ENCODE measurements around the gene ADH1A.
A peak's percentile ranks its signal among the peaks of the same experiment; 100 is the strongest.
"Not testable (repeated sequence)": the region's sequence is repeated elsewhere in the genome, so short reads cannot be mapped to it uniquely, and the experiment has no call there.

The ADH1A gene

GRCh38 chr4:99290848-99291786, at the start of gene ADH1A:
TSS of gene ADH1A (minus strand) at chr4:99290985. CDS start at chr4:99290914, 71 bp downstream.
- no peak for DNase-seq

GRCh38 chr4:99339172-99339571, 48.4 kb upstream of the ADH1A start:
- DNase-seq: no peak

GRCh38 chr4:99336553-99336952, 45.8 kb upstream of the ADH1A start:
- no peak for DNase-seq

- no peak for DNase-seq
Measured at GRCh38 chr4:99334880-99335279, 44.1 kb upstream of the ADH1A start.

GRCh38 chr4:99330648-99331047, 39.9 kb upstream of the ADH1A start:
- no peak for DNase-seq

- DNase-seq: no peak
Measured at GRCh38 chr4:99329876-99330275, 39.1 kb upstream of the ADH1A start.

- peak in 2 of 56 donors; percentile 1 to 6 for DNase-seq
Measured at GRCh38 chr4:99324979-99325378, 34.2 kb upstream of the ADH1A start.

GRCh38 chr4:99324361-99324760, 33.6 kb upstream of the ADH1A start:
- DNase-seq: no peak

- no peak for DNase-seq
Measured at GRCh38 chr4:99323756-99324155, 33.0 kb upstream of the ADH1A start.

GRCh38 chr4:99321241-99322191, 30.7 kb upstream of the ADH1A start, which contains the start of gene ADH1B:
TSS of gene ADH1B (minus strand) at chr4:99321401. CDS start at chr4:99321331, 70 bp downstream.
- DNase-seq: no peak

GRCh38 chr4:99317811-99318210, 27.0 kb upstream of the ADH1A start:
- DNase-seq: not testable (repeated sequence)

GRCh38 chr4:99317354-99317753, 26.6 kb upstream of the ADH1A start:
- no peak for DNase-seq

- DNase-seq: no peak
Measured at GRCh38 chr4:99315839-99316238, 25.1 kb upstream of the ADH1A start.

- DNase-seq: no peak
Measured at GRCh38 chr4:99314211-99314610, 23.4 kb upstream of the ADH1A start.

GRCh38 chr4:99310389-99310788, 19.6 kb upstream of the ADH1A start:
- no peak for DNase-seq

- DNase-seq: no peak
Measured at GRCh38 chr4:99305638-99306400, 15.0 kb upstream of the ADH1A start.

- no peak for DNase-seq
Measured at GRCh38 chr4:99301376-99302164, 10.8 kb upstream of the ADH1A start.

- DNase-seq: peak in 4 of 56 donors; percentile 2 to 32 (median 4)
Measured at GRCh38 chr4:99300934-99301333, 10.1 kb upstream of the ADH1A start.

- DNase-seq: no peak
Measured at GRCh38 chr4:99293357-99293756, 2.6 kb upstream of the ADH1A start.

GRCh38 chr4:99285387-99285786, 5.4 kb downstream of the ADH1A start:
- DNase-seq: no peak
